Measurements from ENCODE around the gene MRPS16. TPM values are rescaled to one million over a fixed set of nuclear protein-coding genes. Genes with fewer than 3 reads are reported as not detected.
"Not testable (repeated sequence)": the region's sequence is repeated elsewhere in the genome, so short reads cannot be mapped to it uniquely, and the experiment has no call there.

Gene MRPS16
- total and polyA plus RNA-seq, 2 experiments from 2014 or later, result 57.2 to 109 TPM

DNA sequence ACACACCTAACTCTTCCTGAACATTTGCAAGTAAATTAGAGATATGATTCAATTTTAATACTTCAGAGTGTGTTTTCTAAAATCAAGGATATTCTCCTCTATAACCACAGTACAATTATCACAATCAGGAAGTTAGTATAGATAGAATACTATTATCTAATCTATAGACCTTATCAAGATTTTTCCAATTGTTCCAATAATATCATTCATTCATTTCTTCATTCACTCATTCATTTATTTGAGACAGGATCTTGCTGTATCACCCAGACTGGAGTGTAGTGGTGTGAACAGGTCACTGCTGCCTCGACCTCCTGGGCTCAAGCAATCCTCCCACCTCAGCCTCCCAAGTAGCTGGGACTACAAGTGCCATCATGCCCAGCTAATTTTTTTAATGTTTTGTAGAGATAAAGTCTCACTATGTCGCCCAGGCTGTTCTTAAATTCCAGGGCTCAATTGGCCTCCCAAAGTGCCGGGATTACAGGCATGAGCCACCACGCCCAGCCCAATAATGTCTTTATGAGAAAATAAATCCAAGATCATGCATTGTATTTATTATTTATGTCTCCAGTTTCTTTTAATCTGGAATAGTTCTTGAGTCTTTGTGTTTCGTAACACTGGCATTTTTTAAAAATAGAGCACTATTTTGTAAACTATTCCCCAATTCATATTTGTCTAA is 10.6 kb upstream of the MRPS16 start:
- Histone ChIP-seq H3K79me2 (ENCODE audit: insufficient read depth) (no peaks in the 10 kb centered on the region), H3K4me2 (ENCODE audit: unreplicated experiment) (no peak overlapping the region), H4K20me1 (ENCODE audit: insufficient read depth) (no peaks in the 10 kb centered on the region), H3K9ac (no peak overlapping the region), H3K4me3 (no peak overlapping the region), H3K36me3 (ENCODE audit: low read depth) (no peaks in the 10 kb centered on the region), H2AFZ (0 out of 2 replicates have a peak overlapping the region, but pooled peaks have one; percentile 39), H3K9me3 (ENCODE audit: low read depth) (no peaks in the 10 kb centered on the region), H3K9me2 (ENCODE audit: insufficient read depth) (no peaks in the 10 kb centered on the region), H3F3A (ENCODE audit: insufficient read depth) (0 out of 2 replicates have a peak, but pooled peaks cover 5% of the 10 kb centered on the region), H3K27ac (no peak overlapping the region), H3K4me1 (ENCODE audit: insufficient read depth) (peaks cover 7% of the 10 kb centered on the region), H3K27me3 (replicated peaks; ENCODE audit: insufficient read depth) (no peaks in the 10 kb centered on the region)
- 63 to 64% methylated on average over 5 of the region's 5 CpGs for WGBS, 2 experiments (ENCODE audit: low coverage in 1 of 2, low lambda C conversion rate in 2 of 2, missing lambda C conversion rate in 2 of 2)
- no peak for DNase-seq
- in situ Hi-C loops (cut with MboI), result no loop called here
- no peak for TF ChIP-seq EZH2phosphoT487 (IDR thresholded peaks at IDR 0.05; ENCODE audit: insufficient read depth, low read depth)

DNA sequence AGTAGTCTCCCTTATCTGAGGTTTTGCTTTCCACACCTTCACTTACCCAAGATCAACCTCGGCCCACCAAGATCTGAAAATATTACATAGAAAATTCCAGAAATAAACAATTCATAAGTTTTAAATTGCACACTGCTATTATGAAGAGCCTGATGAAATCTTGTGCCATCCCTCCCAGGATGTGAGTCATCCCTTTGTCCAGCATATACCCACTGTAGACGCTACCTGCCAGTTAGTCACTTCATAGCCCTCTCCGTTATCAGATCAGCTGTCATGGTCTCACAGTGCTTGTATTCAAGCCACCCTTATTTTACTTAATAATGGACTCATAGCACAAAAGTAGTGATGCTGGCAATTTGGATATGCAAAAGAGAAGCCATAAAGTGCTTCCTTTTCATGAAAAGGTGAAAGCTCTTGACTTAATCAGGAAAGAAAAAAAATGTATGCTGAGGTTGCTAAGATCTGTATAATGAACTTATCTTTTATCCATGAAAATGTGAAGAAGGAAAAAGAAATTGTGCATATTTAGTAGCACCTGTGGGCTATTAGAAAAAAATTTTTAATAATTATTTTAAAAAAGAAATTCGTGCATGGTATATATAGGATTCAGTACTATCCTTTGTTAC is 9.8 kb upstream of the MRPS16 start:
- no peaks in the 10 kb centered on the region for H3K9me2 ChIP-seq (ENCODE audit: insufficient read depth)
- H4K20me1 ChIP-seq (ENCODE audit: insufficient read depth), result no peaks in the 10 kb centered on the region
- peak overlapping the region; percentile 35 for H3K9ac ChIP-seq
- H3K36me3 ChIP-seq (ENCODE audit: low read depth), result no peaks in the 10 kb centered on the region
- peaks cover 7% of the 10 kb centered on the region for H3K4me1 ChIP-seq (ENCODE audit: insufficient read depth)
- no peaks in the 10 kb centered on the region for H3K27me3 ChIP-seq (replicated peaks; ENCODE audit: insufficient read depth)
- peak overlapping the region; percentile 72 for H3K4me2 ChIP-seq (ENCODE audit: unreplicated experiment)
- H3F3A ChIP-seq (ENCODE audit: insufficient read depth), result 0 out of 2 replicates have a peak, but pooled peaks cover 5% of the 10 kb centered on the region
- H3K27ac ChIP-seq, result peak overlapping the region; percentile 53
- peak overlapping the region; percentile 33; the same call in 1 of the 2 replicates for H2AFZ ChIP-seq
- no peaks in the 10 kb centered on the region for H3K79me2 ChIP-seq (ENCODE audit: insufficient read depth)
- in situ Hi-C loops (cut with MboI), result no loop called here
- H3K4me3 ChIP-seq, result no peak overlapping the region
- no peaks in the 10 kb centered on the region for H3K9me3 ChIP-seq (ENCODE audit: low read depth)
- TF ChIP-seq EZH2phosphoT487 (IDR thresholded peaks at IDR 0.05; ENCODE audit: insufficient read depth, low read depth) (no peak), EZH2 (IDR thresholded peaks at IDR 0.05; ENCODE audit: insufficient read depth, poor library complexity, severe bottlenecking) (no peak)
- peak; percentile 84 for DNase-seq
- WGBS, 2 experiments (ENCODE audit: low coverage in 1 of 2, low lambda C conversion rate in 2 of 2, missing lambda C conversion rate in 2 of 2), result 42 to 50% methylated on average over 4 of the region's 4 CpGs

DNA sequence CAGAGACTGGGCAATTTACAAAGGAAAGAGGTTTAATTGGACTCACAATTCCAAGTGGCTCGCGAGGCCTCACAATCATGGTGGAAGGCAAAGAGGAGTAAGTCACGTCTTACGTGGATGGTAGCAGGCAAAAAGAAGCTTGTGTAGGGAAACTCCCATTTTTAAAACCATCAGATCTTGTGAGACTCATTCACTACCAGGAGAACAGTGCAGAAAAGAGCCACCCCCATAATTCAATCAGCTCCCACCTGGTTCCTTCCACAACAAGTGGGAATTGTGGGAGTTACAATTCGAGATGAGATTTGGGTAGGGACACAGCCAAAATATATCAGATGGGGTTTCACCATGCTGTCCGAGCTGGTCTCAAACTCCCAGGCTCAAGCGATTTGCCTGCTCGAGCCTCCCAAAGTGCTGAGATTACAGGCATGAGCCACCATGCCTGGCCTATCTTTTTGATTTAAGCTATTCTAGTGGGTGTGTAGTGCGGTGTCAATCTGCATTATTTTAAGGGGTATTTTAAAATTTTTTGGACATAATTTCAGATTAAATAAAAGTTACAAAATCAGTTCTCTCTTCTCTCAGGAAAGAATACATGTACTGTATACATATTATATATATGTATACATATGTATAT is 9.0 kb upstream of the MRPS16 start:
- TF ChIP-seq EZH2phosphoT487 (IDR thresholded peaks at IDR 0.05; ENCODE audit: insufficient read depth, low read depth) (no peak), EZH2 (IDR thresholded peaks at IDR 0.05; ENCODE audit: insufficient read depth, poor library complexity, severe bottlenecking) (no peak)
- Histone ChIP-seq H3K27ac (peak overlapping the region; percentile 53), H3F3A (ENCODE audit: insufficient read depth) (0 out of 2 replicates have a peak, but pooled peaks cover 5% of the 10 kb centered on the region), H3K36me3 (ENCODE audit: low read depth) (no peaks in the 10 kb centered on the region), H3K9ac (peak overlapping the region; percentile 35; the same call in 1 of the 2 replicates), H3K4me3 (no peak overlapping the region), H3K4me2 (ENCODE audit: unreplicated experiment) (peak overlapping the region; percentile 72), H3K9me2 (ENCODE audit: insufficient read depth) (no peaks in the 10 kb centered on the region), H4K20me1 (ENCODE audit: insufficient read depth) (no peaks in the 10 kb centered on the region), H3K79me2 (ENCODE audit: insufficient read depth) (no peaks in the 10 kb centered on the region), H2AFZ (no peak overlapping the region), H3K9me3 (ENCODE audit: low read depth) (no peaks in the 10 kb centered on the region), H3K4me1 (ENCODE audit: insufficient read depth) (peaks cover 7% of the 10 kb centered on the region), H3K27me3 (replicated peaks; ENCODE audit: insufficient read depth) (no peaks in the 10 kb centered on the region)
- no peak for DNase-seq
- in situ Hi-C loops (cut with MboI), result no loop called here
- WGBS, 2 experiments (ENCODE audit: low coverage in 1 of 2, low lambda C conversion rate in 2 of 2, missing lambda C conversion rate in 2 of 2), result 91 to 92% methylated on average over 9 of the region's 9 CpGs

DNA sequence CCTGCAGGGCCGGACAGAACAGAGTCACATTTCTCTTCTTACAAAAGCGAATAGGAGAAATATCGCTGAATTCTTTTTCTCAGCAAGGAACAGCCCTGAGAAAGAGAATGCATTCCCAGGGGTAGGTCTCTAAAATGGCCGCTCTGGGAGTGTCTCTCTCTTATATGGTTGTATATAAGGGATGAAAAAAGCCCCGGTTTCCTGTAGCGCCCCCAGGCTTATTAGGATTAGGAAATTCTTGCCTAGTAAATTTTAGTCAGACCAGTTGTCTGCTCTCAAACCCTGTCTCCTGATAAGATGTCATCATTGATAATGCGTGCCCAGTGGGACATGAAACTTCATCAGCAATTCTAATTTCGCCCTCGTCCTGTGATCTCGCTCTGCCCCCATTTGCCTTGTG is 6.2 kb upstream of the MRPS16 start:
- WGBS, 2 experiments (ENCODE audit: low coverage in 1 of 2, low lambda C conversion rate in 2 of 2, missing lambda C conversion rate in 2 of 2), result 93 to 96% methylated on average over 10 of the region's 10 CpGs
- H3K27ac ChIP-seq; H3K4me2 ChIP-seq (ENCODE audit: unreplicated experiment); H3K36me3 ChIP-seq (ENCODE audit: low read depth); H3K9ac ChIP-seq; H2AFZ ChIP-seq; in situ Hi-C loops (cut with MboI); DNase-seq; H3K9me2 ChIP-seq (ENCODE audit: insufficient read depth); H3K9me3 ChIP-seq (ENCODE audit: low read depth); H3F3A ChIP-seq (ENCODE audit: insufficient read depth); H4K20me1 ChIP-seq (ENCODE audit: insufficient read depth); H3K4me1 ChIP-seq (ENCODE audit: insufficient read depth); H3K4me3 ChIP-seq; H3K27me3 ChIP-seq (replicated peaks; ENCODE audit: insufficient read depth): not testable (repeated sequence)
- peaks cover 10% of the 10 kb centered on the region for H3K79me2 ChIP-seq (ENCODE audit: insufficient read depth)

All from GM23248 (cell line).